Measurements from ENCODE around the gene B4GALT6. TPM values are rescaled to one million over a fixed set of nuclear protein-coding genes. Genes with fewer than 3 reads are reported as not detected.

Gene B4GALT6
- total RNA-seq, 1 donor from 2014 or later: 16.3 TPM

- no peaks in the 10 kb centered on the region for H3F3A ChIP-seq (ENCODE audit: low read depth)
- DNase-seq (ENCODE audit: low spot score): no peak
- no peaks in the 10 kb centered on the region for H3K9me3 ChIP-seq (ENCODE audit: low read depth)
- no peak overlapping the region for H2AFZ ChIP-seq (replicated peaks)
- no peak overlapping the region for H3K4me2 ChIP-seq
- no peak overlapping the region for H3K4me3 ChIP-seq
- Mint-ChIP-seq H3K36me3 (peaks cover 15% of the 10 kb centered on the region), H3K9me3 (no peaks in the 10 kb centered on the region), H3K4me3 (no peak overlapping the region), H3K27me3 (ENCODE audit: insufficient read depth, low read depth) (peaks cover 5% of the 10 kb centered on the region), H3K27ac (no peak overlapping the region), H3K4me1 (peaks cover 7% of the 10 kb centered on the region)
- H4K20me1 ChIP-seq (ENCODE audit: low read depth): no peaks in the 10 kb centered on the region
- H3K36me3 ChIP-seq: no peaks in the 10 kb centered on the region
- H3K9ac ChIP-seq: no peak overlapping the region
- no peaks in the 10 kb centered on the region for H3K27me3 ChIP-seq
- peaks cover 6% of the 10 kb centered on the region for H3K4me1 ChIP-seq
- no peak for TF ChIP-seq EZH2 (IDR thresholded peaks at IDR 0.05)
- TF ChIP-seq EZH2phosphoT487 (IDR thresholded peaks at IDR 0.05): no peak
- no peak for TF ChIP-seq CTCF (IDR thresholded peaks at IDR 0.05)
- no peak overlapping the region for H3K27ac ChIP-seq
- no peaks in the 10 kb centered on the region for H3K79me2 ChIP-seq (ENCODE audit: low read depth)
Measured at GRCh38 chr18:31649449-31649848, 34.9 kb downstream of the B4GALT6 start.

GRCh38 chr18:31648966-31649429, 35.4 kb downstream of the B4GALT6 start:
- Histone ChIP-seq H3K36me3 (no peaks in the 10 kb centered on the region), H3K9me3 (ENCODE audit: low read depth) (no peaks in the 10 kb centered on the region), H3K4me3 (no peak overlapping the region), H3K4me2 (no peak overlapping the region), H3K79me2 (ENCODE audit: low read depth) (no peaks in the 10 kb centered on the region), H3K9ac (no peak overlapping the region), H3F3A (ENCODE audit: low read depth) (no peaks in the 10 kb centered on the region), H4K20me1 (ENCODE audit: low read depth) (no peaks in the 10 kb centered on the region), H3K27ac (no peak overlapping the region), H2AFZ (replicated peaks) (no peak overlapping the region), H3K27me3 (no peaks in the 10 kb centered on the region), H3K4me1 (peaks cover 6% of the 10 kb centered on the region)
- Mint-ChIP-seq H3K27me3 (ENCODE audit: insufficient read depth, low read depth) (peaks cover 5% of the 10 kb centered on the region), H3K9me3 (no peaks in the 10 kb centered on the region), H3K4me3 (no peak overlapping the region), H3K27ac (no peak overlapping the region), H3K4me1 (peaks cover 7% of the 10 kb centered on the region), H3K36me3 (peaks cover 15% of the 10 kb centered on the region)
- no peak for DNase-seq (ENCODE audit: low spot score)
- no peak for TF ChIP-seq EZH2 (IDR thresholded peaks at IDR 0.05)
- no peak for TF ChIP-seq CTCF (IDR thresholded peaks at IDR 0.05)
- no peak for TF ChIP-seq EZH2phosphoT487 (IDR thresholded peaks at IDR 0.05)

- H3K4me1 Mint-ChIP-seq: peaks cover 7% of the 10 kb centered on the region
- Histone ChIP-seq H2AFZ (replicated peaks) (no peak overlapping the region), H3K4me3 (no peak overlapping the region), H3F3A (ENCODE audit: low read depth) (no peaks in the 10 kb centered on the region), H3K27ac (no peak overlapping the region), H3K27me3 (no peaks in the 10 kb centered on the region), H3K4me2 (no peak overlapping the region), H3K79me2 (ENCODE audit: low read depth) (no peaks in the 10 kb centered on the region), H3K36me3 (no peaks in the 10 kb centered on the region), H3K9ac (no peak overlapping the region), H3K9me3 (ENCODE audit: low read depth) (no peaks in the 10 kb centered on the region), H4K20me1 (ENCODE audit: low read depth) (no peaks in the 10 kb centered on the region), H3K4me1 (peaks cover 6% of the 10 kb centered on the region)
- TF ChIP-seq CTCF (IDR thresholded peaks at IDR 0.05): no peak
- TF ChIP-seq EZH2phosphoT487 (IDR thresholded peaks at IDR 0.05): no peak
- no peak for TF ChIP-seq EZH2 (IDR thresholded peaks at IDR 0.05)
- peaks cover 11% of the 10 kb centered on the region for H3K36me3 Mint-ChIP-seq
- no peak for DNase-seq (ENCODE audit: low spot score)
- no peaks in the 10 kb centered on the region for H3K9me3 Mint-ChIP-seq
- H3K4me3 Mint-ChIP-seq: no peak overlapping the region
- H3K27me3 Mint-ChIP-seq (ENCODE audit: insufficient read depth, low read depth): peaks cover 5% of the 10 kb centered on the region
- no peak overlapping the region for H3K27ac Mint-ChIP-seq
Measured at GRCh38 chr18:31648458-31648857, 35.9 kb downstream of the B4GALT6 start.
